ENCODE measurements around the gene ASPG. TPM values are rescaled to one million over a fixed set of nuclear protein-coding genes. Genes with fewer than 3 reads are reported as not detected.

The ASPG gene
- total and polyA plus RNA-seq, 2 donors (not counting 1 experiment from before 2014, with no cell fraction given), result not detected

DNA sequence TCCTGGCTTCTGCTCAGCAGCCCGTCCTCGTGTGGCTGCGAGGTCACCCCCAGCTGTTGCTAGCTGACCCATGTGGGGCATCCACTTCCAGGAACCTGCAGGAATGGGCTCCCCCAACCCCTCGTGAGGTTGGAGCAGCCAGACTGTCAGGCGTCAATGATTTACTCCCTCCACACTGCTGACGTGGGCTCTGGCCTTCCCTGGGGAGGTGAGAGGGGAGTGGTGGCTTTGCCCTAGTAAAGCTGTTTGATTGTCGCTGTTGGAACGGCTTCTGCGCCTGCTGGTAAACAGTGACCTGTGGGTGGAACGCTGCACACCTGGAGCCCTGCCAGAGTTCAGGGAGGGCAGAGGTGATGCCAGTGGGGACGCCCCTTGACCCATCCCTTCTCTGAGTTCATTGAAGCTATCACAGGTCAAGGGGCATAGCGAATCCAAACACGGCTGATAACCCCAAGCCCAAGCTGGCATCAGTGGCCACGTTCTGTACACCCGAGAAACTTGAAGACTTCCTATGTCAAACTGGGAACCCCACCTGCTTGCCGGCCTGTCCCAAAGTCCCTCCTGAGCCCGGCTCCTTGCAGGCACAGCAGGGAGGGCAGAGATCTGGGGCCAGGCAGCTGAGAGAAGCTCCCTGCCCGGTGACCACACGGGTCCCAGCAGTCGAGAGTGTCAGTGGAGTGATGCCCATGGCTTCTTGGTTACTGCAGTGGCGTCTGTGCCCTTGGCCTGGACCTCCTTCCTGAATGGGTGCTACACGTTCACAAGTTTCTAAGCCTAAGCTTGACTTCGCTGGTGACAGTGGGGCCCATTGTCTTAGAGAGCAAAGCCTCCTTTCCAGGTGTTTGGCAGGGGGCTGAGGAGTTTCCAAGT, 2.7 kb downstream of the ASPG start:
- no peak overlapping the region for H3K27ac ChIP-seq (ENCODE audit: insufficient read depth, low read length)
- no peaks in the 10 kb centered on the region for H3K4me1 ChIP-seq (ENCODE audit: control insufficient read depth, extremely low read depth, insufficient read depth, low read length)
- no peaks in the 10 kb centered on the region for H3K9me3 ChIP-seq (ENCODE audit: control insufficient read depth, insufficient read depth, low read depth, low read length)
- no peaks in the 10 kb centered on the region for H3K36me3 ChIP-seq (ENCODE audit: control insufficient read depth, insufficient read depth, low read length)
- no peaks in the 10 kb centered on the region for H4K20me1 ChIP-seq (ENCODE audit: control insufficient read depth, extremely low read depth, insufficient read depth, low read length)
- H3K27me3 ChIP-seq (ENCODE audit: control insufficient read depth, insufficient read depth, low read length), result no peaks in the 10 kb centered on the region
- no peak overlapping the region for H3K4me3 ChIP-seq (replicated peaks in 1 of 4; ENCODE audit: control extremely low read depth in 1 of 4, insufficient read depth in 1 of 4, low read depth in 3 of 4, low read length in 4 of 4)
- no peak for DNase-seq (ENCODE audit: low read depth in 2 of 2)
- no peak overlapping the region for H2AFZ ChIP-seq (ENCODE audit: low read length)
- H3K9ac ChIP-seq (ENCODE audit: insufficient read depth, low read length), result no peak overlapping the region
- H3K79me2 ChIP-seq (ENCODE audit: control insufficient read depth, insufficient read depth, low read length), result no peaks in the 10 kb centered on the region
- no peak overlapping the region for H3K4me2 ChIP-seq (ENCODE audit: extremely low read depth, insufficient read depth, low read length)
- TF ChIP-seq EZH2 (IDR thresholded peaks at IDR 0.05; ENCODE audit: low read length, missing control alignments) (no peak), CTCF (conservative IDR thresholded peaks at IDR 0.05 in 1 of 2, IDR thresholded peaks at IDR 0.05 in 1 of 2; ENCODE audit: low read depth in 1 of 2, low read length in 2 of 2) (no peak)

GRCh38 chr14:104090071-104090748, 4.7 kb downstream of the ASPG start:
- no peaks in the 10 kb centered on the region for H3K9me3 ChIP-seq (ENCODE audit: control insufficient read depth, insufficient read depth, low read depth, low read length)
- DNase-seq (ENCODE audit: low read depth in 2 of 2), result no peak
- no peaks in the 10 kb centered on the region for H3K27me3 ChIP-seq (ENCODE audit: control insufficient read depth, insufficient read depth, low read length)
- H3K27ac ChIP-seq (ENCODE audit: insufficient read depth, low read length), result no peak overlapping the region
- no peaks in the 10 kb centered on the region for H3K36me3 ChIP-seq (ENCODE audit: control insufficient read depth, insufficient read depth, low read length)
- no peaks in the 10 kb centered on the region for H3K4me1 ChIP-seq (ENCODE audit: control insufficient read depth, extremely low read depth, insufficient read depth, low read length)
- TF ChIP-seq CTCF (conservative IDR thresholded peaks at IDR 0.05 in 1 of 2, IDR thresholded peaks at IDR 0.05 in 1 of 2; ENCODE audit: low read depth in 1 of 2, low read length in 2 of 2), result no peak
- no peak for TF ChIP-seq EZH2 (IDR thresholded peaks at IDR 0.05; ENCODE audit: low read length, missing control alignments)
- H2AFZ ChIP-seq (ENCODE audit: low read length), result no peak overlapping the region
- no peak overlapping the region for H3K4me3 ChIP-seq (replicated peaks in 1 of 4; ENCODE audit: control extremely low read depth in 1 of 4, insufficient read depth in 1 of 4, low read depth in 3 of 4, low read length in 4 of 4)
- H3K9ac ChIP-seq (ENCODE audit: insufficient read depth, low read length), result no peak overlapping the region
- no peaks in the 10 kb centered on the region for H4K20me1 ChIP-seq (ENCODE audit: control insufficient read depth, extremely low read depth, insufficient read depth, low read length)
- no peak overlapping the region for H3K4me2 ChIP-seq (ENCODE audit: extremely low read depth, insufficient read depth, low read length)
- H3K79me2 ChIP-seq (ENCODE audit: control insufficient read depth, insufficient read depth, low read length), result no peaks in the 10 kb centered on the region

GRCh38 chr14:104091061-104091926, 5.8 kb downstream of the ASPG start:
- no peak for DNase-seq (ENCODE audit: low read depth in 2 of 2)
- H3K4me1 ChIP-seq (ENCODE audit: control insufficient read depth, extremely low read depth, insufficient read depth, low read length), result no peaks in the 10 kb centered on the region
- no peaks in the 10 kb centered on the region for H3K27me3 ChIP-seq (ENCODE audit: control insufficient read depth, insufficient read depth, low read length)
- no peak overlapping the region for H3K4me3 ChIP-seq (replicated peaks in 1 of 4; ENCODE audit: control extremely low read depth in 1 of 4, insufficient read depth in 1 of 4, low read depth in 3 of 4, low read length in 4 of 4)
- no peaks in the 10 kb centered on the region for H3K79me2 ChIP-seq (ENCODE audit: control insufficient read depth, insufficient read depth, low read length)
- no peaks in the 10 kb centered on the region for H3K36me3 ChIP-seq (ENCODE audit: control insufficient read depth, insufficient read depth, low read length)
- TF ChIP-seq EZH2 (IDR thresholded peaks at IDR 0.05; ENCODE audit: low read length, missing control alignments) (no peak), CTCF (conservative IDR thresholded peaks at IDR 0.05 in 1 of 2, IDR thresholded peaks at IDR 0.05 in 1 of 2; ENCODE audit: low read depth in 1 of 2, low read length in 2 of 2) (no peak)
- H3K9me3 ChIP-seq (ENCODE audit: control insufficient read depth, insufficient read depth, low read depth, low read length), result no peaks in the 10 kb centered on the region
- H3K27ac ChIP-seq (ENCODE audit: insufficient read depth, low read length), result no peak overlapping the region
- no peak overlapping the region for H3K4me2 ChIP-seq (ENCODE audit: extremely low read depth, insufficient read depth, low read length)
- no peak overlapping the region for H2AFZ ChIP-seq (ENCODE audit: low read length)
- no peaks in the 10 kb centered on the region for H4K20me1 ChIP-seq (ENCODE audit: control insufficient read depth, extremely low read depth, insufficient read depth, low read length)
- no peak overlapping the region for H3K9ac ChIP-seq (ENCODE audit: insufficient read depth, low read length)
